ENCODE measurements around the gene KRTAP5-9.

KRTAP5-9 gene

GRCh38 chr11:71548716-71549151 is 514 bp downstream of the KRTAP5-9 start:
- Histone ChIP-seq H3K4me1 (ENCODE audit: control extremely low read depth in 1 of 4, control insufficient read depth in 4 of 4, insufficient read depth in 4 of 4, low read length in 3 of 4) (peaks cover 2 to 37% (median 10%) of the 10 kb centered on the region in 4 experiments), H3K4me3 (ENCODE audit: control insufficient read depth in 1 of 7, extremely low read depth in 1 of 7, insufficient read depth in 4 of 7, low read depth in 2 of 7, low read length in 6 of 7) (no peak overlapping the region), H3K36me3 (ENCODE audit: control insufficient read depth in 4 of 4, insufficient read depth in 4 of 4, low read length in 3 of 4) (no peaks in the 10 kb centered on the region), H3K27me3 (replicated peaks in 2 of 5; ENCODE audit: control insufficient read depth in 4 of 5, insufficient read depth in 5 of 5, low read length in 4 of 5) (no peaks in the 10 kb centered on the region), H3K9me3 (ENCODE audit: control extremely low read depth in 1 of 5, control insufficient read depth in 4 of 5, insufficient read depth in 2 of 5, low read depth in 1 of 5, low read length in 4 of 5) (no peaks in the 10 kb centered on the region), H3K27ac (ENCODE audit: insufficient read depth in 1 of 2, low read depth in 1 of 2, low read length in 2 of 2, poor library complexity in 1 of 2, severe bottlenecking in 2 of 2) (no peak overlapping the region)
- ChIA-PET CTCF (interaction anchor here (1.0 to 2.0 kb wide), 2 partner anchors 31 to 99 kb away, joined by 3 to 4 read pairs; no protein-coding TSS in a partner anchor), POLR2A (no interaction called here)
- 64% methylated on average over 5 of the region's 5 CpGs for WGBS (ENCODE audit: insufficient coverage)
- no peak for DNase-seq

GRCh38 chr11:71551711-71552110 is 3.5 kb downstream of the KRTAP5-9 start:
- no peak overlapping the region for H3K27ac ChIP-seq (ENCODE audit: insufficient read depth in 1 of 2, low read depth in 1 of 2, low read length in 2 of 2, poor library complexity in 1 of 2, severe bottlenecking in 2 of 2)
- H3K4me3 ChIP-seq (ENCODE audit: control insufficient read depth in 1 of 7, extremely low read depth in 1 of 7, insufficient read depth in 4 of 7, low read depth in 2 of 7, low read length in 6 of 7): no peak overlapping the region
- POLR2A ChIA-PET: no interaction called here
- CTCF ChIA-PET: no interaction called here
- H3K27me3 ChIP-seq (replicated peaks in 2 of 5; ENCODE audit: control insufficient read depth in 4 of 5, insufficient read depth in 5 of 5, low read length in 4 of 5): no peaks in the 10 kb centered on the region
- no peaks in the 10 kb centered on the region for H3K36me3 ChIP-seq (ENCODE audit: control insufficient read depth in 4 of 4, insufficient read depth in 4 of 4, low read length in 3 of 4)
- peak; percentile 36 to 79 (median 71) for DNase-seq
- no peaks in the 10 kb centered on the region for H3K9me3 ChIP-seq (ENCODE audit: control extremely low read depth in 1 of 5, control insufficient read depth in 4 of 5, insufficient read depth in 2 of 5, low read depth in 1 of 5, low read length in 4 of 5)
- WGBS (ENCODE audit: insufficient coverage): no CpG with 5 or more reads among the region's 1 CpG
- peaks cover 0 to 16% (median 4%) of the 10 kb centered on the region in 4 experiments for H3K4me1 ChIP-seq (ENCODE audit: control extremely low read depth in 1 of 4, control insufficient read depth in 4 of 4, insufficient read depth in 4 of 4, low read length in 3 of 4)

GRCh38 chr11:71554996-71555395 is 6.8 kb downstream of the KRTAP5-9 start:
- POLR2A ChIA-PET: no interaction called here
- CTCF ChIA-PET: no interaction called here
- peaks cover 0 to 9% (median 4%) of the 10 kb centered on the region in 4 experiments for H3K4me1 ChIP-seq (ENCODE audit: control extremely low read depth in 1 of 4, control insufficient read depth in 4 of 4, insufficient read depth in 4 of 4, low read length in 3 of 4)
- no peaks in the 10 kb centered on the region for H3K27me3 ChIP-seq (replicated peaks in 2 of 5; ENCODE audit: control insufficient read depth in 4 of 5, insufficient read depth in 5 of 5, low read length in 4 of 5)
- H3K27ac ChIP-seq (ENCODE audit: insufficient read depth in 1 of 2, low read depth in 1 of 2, low read length in 2 of 2, poor library complexity in 1 of 2, severe bottlenecking in 2 of 2): no peak overlapping the region
- H3K9me3 ChIP-seq (ENCODE audit: control extremely low read depth in 1 of 5, control insufficient read depth in 4 of 5, insufficient read depth in 2 of 5, low read depth in 1 of 5, low read length in 4 of 5): no peaks in the 10 kb centered on the region
- WGBS (ENCODE audit: insufficient coverage): 100% methylated on average over 6 of the region's 6 CpGs
- H3K36me3 ChIP-seq (ENCODE audit: control insufficient read depth in 4 of 4, insufficient read depth in 4 of 4, low read length in 3 of 4): no peaks in the 10 kb centered on the region
- H3K4me3 ChIP-seq (ENCODE audit: control insufficient read depth in 1 of 7, extremely low read depth in 1 of 7, insufficient read depth in 4 of 7, low read depth in 2 of 7, low read length in 6 of 7): no peak overlapping the region
- DNase-seq: no peak

- no peak for DNase-seq
- ChIA-PET POLR2A (no interaction called here), CTCF (no interaction called here)
- no peaks in the 10 kb centered on the region for H3K9me3 ChIP-seq (ENCODE audit: control extremely low read depth in 1 of 5, control insufficient read depth in 4 of 5, insufficient read depth in 2 of 5, low read depth in 1 of 5, low read length in 4 of 5)
- WGBS (ENCODE audit: insufficient coverage): 96% methylated on average over 11 of the region's 11 CpGs
- no peak overlapping the region for H3K27ac ChIP-seq (ENCODE audit: insufficient read depth in 1 of 2, low read depth in 1 of 2, low read length in 2 of 2, poor library complexity in 1 of 2, severe bottlenecking in 2 of 2)
- no peaks in the 10 kb centered on the region for H3K27me3 ChIP-seq (replicated peaks in 2 of 5; ENCODE audit: control insufficient read depth in 4 of 5, insufficient read depth in 5 of 5, low read length in 4 of 5)
- peaks cover 0 to 9% (median 4%) of the 10 kb centered on the region in 4 experiments for H3K4me1 ChIP-seq (ENCODE audit: control extremely low read depth in 1 of 4, control insufficient read depth in 4 of 4, insufficient read depth in 4 of 4, low read length in 3 of 4)
- no peak overlapping the region for H3K4me3 ChIP-seq (ENCODE audit: control insufficient read depth in 1 of 7, extremely low read depth in 1 of 7, insufficient read depth in 4 of 7, low read depth in 2 of 7, low read length in 6 of 7)
- no peaks in the 10 kb centered on the region for H3K36me3 ChIP-seq (ENCODE audit: control insufficient read depth in 4 of 4, insufficient read depth in 4 of 4, low read length in 3 of 4)
Measured at GRCh38 chr11:71555508-71555907, 7.3 kb downstream of the KRTAP5-9 start.

GRCh38 chr11:71556018-71556417 is 7.8 kb downstream of the KRTAP5-9 start:
- Histone ChIP-seq H3K4me3 (ENCODE audit: control insufficient read depth in 1 of 7, extremely low read depth in 1 of 7, insufficient read depth in 4 of 7, low read depth in 2 of 7, low read length in 6 of 7) (no peak overlapping the region), H3K9me3 (ENCODE audit: control extremely low read depth in 1 of 5, control insufficient read depth in 4 of 5, insufficient read depth in 2 of 5, low read depth in 1 of 5, low read length in 4 of 5) (no peaks in the 10 kb centered on the region), H3K27me3 (replicated peaks in 2 of 5; ENCODE audit: control insufficient read depth in 4 of 5, insufficient read depth in 5 of 5, low read length in 4 of 5) (no peaks in the 10 kb centered on the region), H3K27ac (ENCODE audit: insufficient read depth in 1 of 2, low read depth in 1 of 2, low read length in 2 of 2, poor library complexity in 1 of 2, severe bottlenecking in 2 of 2) (no peak overlapping the region), H3K4me1 (ENCODE audit: control extremely low read depth in 1 of 4, control insufficient read depth in 4 of 4, insufficient read depth in 4 of 4, low read length in 3 of 4) (peaks cover 0 to 9% (median 4%) of the 10 kb centered on the region in 4 experiments), H3K36me3 (ENCODE audit: control insufficient read depth in 4 of 4, insufficient read depth in 4 of 4, low read length in 3 of 4) (no peaks in the 10 kb centered on the region)
- ChIA-PET CTCF (no interaction called here), POLR2A (no interaction called here)
- WGBS (ENCODE audit: insufficient coverage): 100% methylated on average over 1 of the region's 4 CpGs
- DNase-seq: no peak

GRCh38 chr11:71557257-71557656 is 9.0 kb downstream of the KRTAP5-9 start:
- H3K4me1 ChIP-seq (ENCODE audit: control extremely low read depth in 1 of 4, control insufficient read depth in 4 of 4, insufficient read depth in 4 of 4, low read length in 3 of 4): peaks cover 0 to under 1% (median 0%) of the 10 kb centered on the region in 4 experiments
- H3K27me3 ChIP-seq (replicated peaks in 2 of 5; ENCODE audit: control insufficient read depth in 4 of 5, insufficient read depth in 5 of 5, low read length in 4 of 5): no peaks in the 10 kb centered on the region
- no peak overlapping the region for H3K4me3 ChIP-seq (ENCODE audit: control insufficient read depth in 1 of 7, extremely low read depth in 1 of 7, insufficient read depth in 4 of 7, low read depth in 2 of 7, low read length in 6 of 7)
- no peaks in the 10 kb centered on the region for H3K9me3 ChIP-seq (ENCODE audit: control extremely low read depth in 1 of 5, control insufficient read depth in 4 of 5, insufficient read depth in 2 of 5, low read depth in 1 of 5, low read length in 4 of 5)
- no peak for DNase-seq
- H3K36me3 ChIP-seq (ENCODE audit: control insufficient read depth in 4 of 4, insufficient read depth in 4 of 4, low read length in 3 of 4): no peaks in the 10 kb centered on the region
- no peak overlapping the region for H3K27ac ChIP-seq (ENCODE audit: insufficient read depth in 1 of 2, low read depth in 1 of 2, low read length in 2 of 2, poor library complexity in 1 of 2, severe bottlenecking in 2 of 2)
- POLR2A ChIA-PET: interaction anchor here (0.9 kb wide), 1 partner anchor 9 kb away, joined by 3 read pairs; no protein-coding TSS in a partner anchor
- CTCF ChIA-PET: no interaction called here

GRCh38 chr11:71558996-71559395 is 10.8 kb downstream of the KRTAP5-9 start:
- DNase-seq: no peak
- Histone ChIP-seq H3K4me1 (ENCODE audit: control extremely low read depth in 1 of 4, control insufficient read depth in 4 of 4, insufficient read depth in 4 of 4, low read length in 3 of 4) (no peaks in the 10 kb centered on the region), H3K36me3 (ENCODE audit: control insufficient read depth in 4 of 4, insufficient read depth in 4 of 4, low read length in 3 of 4) (no peaks in the 10 kb centered on the region), H3K4me3 (ENCODE audit: control insufficient read depth in 1 of 7, extremely low read depth in 1 of 7, insufficient read depth in 4 of 7, low read depth in 2 of 7, low read length in 6 of 7) (no peak overlapping the region), H3K27ac (ENCODE audit: insufficient read depth in 1 of 2, low read depth in 1 of 2, low read length in 2 of 2, poor library complexity in 1 of 2, severe bottlenecking in 2 of 2) (no peak overlapping the region), H3K27me3 (replicated peaks in 2 of 5; ENCODE audit: control insufficient read depth in 4 of 5, insufficient read depth in 5 of 5, low read length in 4 of 5) (peaks cover 0 to 5% (median 2%) of the 10 kb centered on the region in 5 experiments), H3K9me3 (ENCODE audit: control extremely low read depth in 1 of 5, control insufficient read depth in 4 of 5, insufficient read depth in 2 of 5, low read depth in 1 of 5, low read length in 4 of 5) (no peaks in the 10 kb centered on the region)
- CTCF ChIA-PET: no interaction called here
- WGBS (ENCODE audit: insufficient coverage): 100% methylated on average over 1 of the region's 1 CpG
- POLR2A ChIA-PET: no interaction called here

Measured in common myeloid progenitor, CD34-positive (primary cell).